Activated gamma-delta T cell (primary cell): ENCODE data around the gene ESPN.
"Not testable (repeated sequence)": the region's sequence is repeated elsewhere in the genome, so short reads cannot be mapped to it uniquely, and the experiment has no call there.

ENCODE experiments used
- DNase-seq: peaks from one replicate; lab custom pipeline; 2025; lab: John Stamatoyannopoulos, UW

Gene ESPN

DNA sequence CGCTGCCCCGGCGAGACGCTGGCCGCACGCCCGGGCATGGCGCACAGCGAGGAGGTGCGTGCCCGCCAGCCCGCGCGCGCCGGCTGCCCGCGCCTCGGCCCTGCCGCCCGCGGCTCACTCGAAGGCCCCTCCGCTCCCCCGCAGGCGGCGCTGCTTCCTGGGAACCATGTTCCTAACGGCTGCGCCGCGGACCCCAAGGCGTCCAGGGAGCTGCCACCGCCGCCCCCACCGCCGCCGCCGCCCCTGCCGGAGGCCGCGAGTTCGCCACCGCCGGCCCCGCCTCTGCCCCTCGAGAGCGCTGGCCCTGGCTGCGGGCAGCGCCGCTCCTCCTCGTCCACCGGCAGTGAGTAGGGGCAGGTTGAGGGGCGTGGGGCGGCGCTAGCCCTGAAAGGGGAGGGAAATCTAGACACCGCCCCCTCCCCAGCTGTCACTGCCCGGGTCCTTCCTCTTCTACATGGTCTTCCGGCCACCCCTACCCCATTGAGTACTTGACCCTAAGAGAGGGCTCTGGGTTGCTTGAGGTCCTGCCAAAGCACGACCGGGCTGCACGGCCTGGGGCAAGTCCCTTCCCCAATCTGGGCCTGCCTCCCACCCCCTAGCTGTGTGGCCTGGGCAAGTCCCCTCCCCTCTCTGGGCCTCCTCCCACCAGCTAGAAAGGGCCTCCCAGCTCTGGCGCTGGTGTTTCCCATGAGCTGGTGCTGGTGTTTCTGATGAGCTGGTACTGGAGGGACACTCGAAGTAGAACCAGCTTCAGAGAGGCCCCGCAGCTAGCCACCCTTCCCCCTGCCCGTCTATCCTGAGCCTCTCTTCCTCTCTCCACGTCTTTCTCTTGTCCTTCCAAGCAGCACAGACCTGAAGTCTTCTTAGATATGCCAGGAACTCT lies 24.4 kb downstream of the ESPN start:
- DNase-seq: no peak

DNA sequence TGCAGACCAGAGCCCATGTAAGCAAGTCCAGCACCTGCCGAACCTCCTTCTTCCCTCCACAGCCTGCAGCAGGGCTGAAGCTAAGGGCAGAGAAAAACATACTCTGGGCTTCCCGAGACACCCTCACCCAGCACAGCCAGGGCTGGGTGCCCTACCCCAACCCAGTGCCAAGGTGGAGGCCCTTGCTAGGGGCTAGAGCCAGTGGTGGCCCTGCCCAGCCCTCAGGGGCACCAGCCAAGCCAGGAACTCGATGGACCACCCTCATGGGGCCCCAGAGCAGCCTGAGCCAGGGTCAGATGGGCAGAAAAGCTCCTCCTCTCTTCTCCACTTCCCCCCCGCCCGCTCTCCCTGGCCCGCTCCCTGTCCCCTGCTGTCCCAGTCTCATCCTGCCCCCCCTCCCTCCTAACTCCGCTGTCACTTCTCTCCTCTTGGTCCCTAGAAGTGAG lies 25.5 kb downstream of the ESPN start:
- DNase-seq: no peak

- not testable (repeated sequence) for DNase-seq
Observed at GRCh38 chr1:6450486-6450885, 25.9 kb downstream of the ESPN start.

DNA sequence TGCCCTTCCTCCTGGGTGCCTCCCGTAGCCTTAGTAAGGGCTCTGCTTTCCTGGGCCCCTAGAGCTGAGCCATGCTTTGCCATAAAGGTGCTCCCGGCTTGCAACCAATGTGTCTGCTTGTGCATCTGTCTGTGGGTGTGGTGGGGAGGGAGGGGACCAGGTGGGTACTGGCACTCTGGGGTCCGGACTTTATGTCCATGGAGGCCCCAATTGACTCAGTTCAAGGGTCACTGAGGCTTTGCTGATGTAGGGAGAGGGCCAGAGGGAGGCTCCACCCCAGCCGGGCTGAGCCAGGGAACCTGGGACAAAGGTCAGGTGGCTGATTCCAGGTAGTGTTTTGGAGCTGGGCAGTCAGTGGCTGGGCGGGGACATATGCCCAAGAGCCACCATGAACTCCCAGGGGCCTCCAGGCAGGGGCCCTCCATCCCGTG lies 26.4 kb downstream of the ESPN start:
- no peak for DNase-seq

- not testable (repeated sequence) for DNase-seq
Observed at GRCh38 chr1:6453895-6454855, 29.6 kb downstream of the ESPN start.

DNA sequence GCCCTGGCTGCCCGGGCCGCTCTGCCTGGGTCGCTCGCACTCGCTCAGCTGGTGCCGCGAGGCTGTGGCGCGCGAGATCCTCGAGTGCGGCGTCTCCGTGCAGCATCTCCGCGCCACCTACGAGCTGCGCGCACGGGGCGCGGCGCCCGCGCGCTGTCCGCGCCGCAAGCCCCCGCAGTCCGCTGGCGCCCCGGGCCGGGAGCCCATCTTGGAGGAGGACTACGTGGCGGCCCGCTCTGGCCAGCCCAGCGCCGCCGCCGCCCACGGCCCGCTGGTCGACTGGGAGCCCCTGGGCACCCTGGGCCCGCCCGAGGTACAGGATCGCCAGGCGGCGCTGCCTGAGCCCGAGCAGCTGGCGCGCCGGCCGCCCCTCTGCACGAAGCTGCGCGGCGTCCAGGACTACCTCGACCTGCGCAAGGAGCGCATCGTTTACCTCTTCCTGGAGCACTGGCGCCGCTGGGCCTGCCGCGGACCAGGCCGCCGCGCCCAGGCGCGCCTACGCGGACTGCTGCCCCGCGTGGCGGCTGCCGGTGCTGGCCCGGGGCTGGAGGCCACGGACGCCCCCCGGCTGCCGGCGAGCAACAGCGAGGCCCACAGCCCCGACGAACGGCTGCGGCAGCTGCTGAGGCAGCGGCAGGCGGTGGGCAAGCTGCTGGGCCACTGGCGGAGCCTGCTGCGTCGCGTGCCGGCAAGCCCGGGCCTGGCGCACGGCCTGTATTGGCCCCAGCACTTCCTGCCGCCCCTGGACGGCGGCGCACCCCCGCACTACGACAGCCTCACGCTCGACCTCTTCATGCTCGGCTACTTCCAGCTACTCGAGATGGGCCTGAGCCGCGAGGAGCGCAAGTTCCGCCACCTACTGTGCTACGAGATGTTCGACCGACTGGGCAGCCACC lies 30.5 kb downstream of the ESPN start:
- no peak for DNase-seq

DNA sequence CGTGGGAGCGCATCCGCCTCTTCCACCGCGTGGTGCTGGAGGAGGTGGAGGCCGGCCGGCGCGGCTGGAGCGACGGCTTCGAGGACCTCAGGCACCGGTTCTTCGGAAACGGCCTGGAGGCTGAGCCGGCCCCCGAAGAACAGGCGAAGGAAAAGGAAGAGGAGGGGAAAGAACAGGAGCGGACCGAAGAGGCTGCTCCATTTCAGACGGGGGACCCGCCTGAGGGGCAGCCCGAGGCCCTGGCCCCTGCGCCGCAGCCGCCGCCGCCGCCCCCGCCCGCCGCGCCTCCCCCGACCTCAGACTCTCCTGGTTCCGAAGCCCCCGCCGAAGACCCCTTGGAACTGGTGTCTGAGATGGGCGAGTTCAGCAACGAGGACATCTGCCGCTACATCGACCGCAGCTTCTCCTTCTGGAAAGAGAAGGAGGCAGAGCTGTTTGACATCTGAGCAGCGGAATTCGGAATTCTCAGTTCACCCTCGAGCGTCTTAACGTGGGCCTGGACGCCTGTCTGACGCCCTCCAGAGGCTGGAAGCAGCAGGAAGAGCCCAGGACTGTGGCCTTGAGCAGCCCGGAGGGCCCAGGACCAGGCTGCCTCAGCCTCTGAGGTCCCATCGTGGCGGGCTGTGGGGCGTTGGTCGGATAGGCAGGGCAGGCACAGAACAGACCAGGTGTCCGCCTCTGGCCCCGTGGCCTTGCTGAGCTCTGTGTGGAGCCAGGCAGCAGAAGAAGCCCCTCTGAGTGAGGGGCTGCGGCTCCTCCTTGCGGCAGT lies 31.4 kb downstream of the ESPN start:
- DNase-seq: not testable (repeated sequence)

GRCh38 chr1:6456800-6457466 lies 32.4 kb downstream of the ESPN start:
- no peak for DNase-seq

DNA sequence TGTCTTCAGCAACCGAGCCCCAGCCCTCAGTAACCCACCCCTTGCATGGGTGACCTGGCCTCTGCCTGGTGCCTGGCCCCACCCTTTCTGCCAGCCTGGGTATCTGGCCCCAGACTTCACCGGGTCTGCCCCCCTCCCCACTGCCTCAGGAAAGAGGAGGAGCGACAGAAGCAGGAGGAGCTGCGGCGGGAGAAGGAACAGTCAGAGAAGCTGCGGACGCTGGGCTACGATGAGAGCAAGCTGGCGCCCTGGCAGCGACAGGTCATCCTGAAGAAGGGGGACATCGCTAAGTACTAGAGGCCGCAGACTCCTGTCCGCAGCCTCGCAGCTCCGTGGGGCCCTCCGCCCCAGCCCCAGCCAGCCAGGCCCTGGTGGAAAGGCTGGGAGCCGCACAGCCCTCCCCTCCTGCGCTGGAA lies 35.3 kb downstream of the ESPN start:
- peak; percentile 43 for DNase-seq

DNA sequence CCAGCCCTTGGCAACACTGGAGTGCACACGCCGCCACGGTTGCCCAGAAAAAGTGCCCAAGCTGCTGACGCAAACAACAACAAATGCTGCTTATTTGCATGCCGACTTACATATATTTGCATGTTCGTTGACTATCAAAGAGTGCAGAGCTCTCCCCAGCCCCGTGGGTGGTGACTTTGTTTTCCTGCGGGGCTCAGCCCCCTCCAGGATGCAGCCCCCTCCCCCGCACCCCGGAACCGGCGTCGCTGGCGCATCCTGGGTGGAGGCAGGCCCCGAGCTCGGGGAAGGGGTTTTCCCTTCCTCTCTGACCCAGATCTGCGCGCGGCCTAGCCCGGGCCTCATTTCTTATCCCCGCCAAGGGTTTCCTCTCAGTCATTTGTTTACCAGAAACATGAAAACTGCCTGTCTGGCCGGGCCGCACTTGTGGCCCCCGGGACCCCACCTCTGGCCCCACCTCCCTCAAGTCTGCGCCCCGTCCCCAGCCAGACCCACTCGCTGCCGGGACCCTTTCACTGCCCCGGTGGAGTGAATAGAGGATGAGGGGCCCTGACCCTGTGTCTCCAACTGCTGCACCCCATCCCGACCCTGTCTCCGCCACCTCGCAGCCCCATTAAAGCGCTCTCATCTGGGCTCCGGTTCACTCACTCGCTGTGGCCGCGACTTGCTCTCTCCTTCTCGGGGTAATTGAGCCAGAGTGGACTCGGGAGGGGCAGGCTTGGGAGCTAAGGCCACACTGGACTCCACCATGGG lies 35.9 kb downstream of the ESPN start:
- DNase-seq: peak; percentile 87

DNA sequence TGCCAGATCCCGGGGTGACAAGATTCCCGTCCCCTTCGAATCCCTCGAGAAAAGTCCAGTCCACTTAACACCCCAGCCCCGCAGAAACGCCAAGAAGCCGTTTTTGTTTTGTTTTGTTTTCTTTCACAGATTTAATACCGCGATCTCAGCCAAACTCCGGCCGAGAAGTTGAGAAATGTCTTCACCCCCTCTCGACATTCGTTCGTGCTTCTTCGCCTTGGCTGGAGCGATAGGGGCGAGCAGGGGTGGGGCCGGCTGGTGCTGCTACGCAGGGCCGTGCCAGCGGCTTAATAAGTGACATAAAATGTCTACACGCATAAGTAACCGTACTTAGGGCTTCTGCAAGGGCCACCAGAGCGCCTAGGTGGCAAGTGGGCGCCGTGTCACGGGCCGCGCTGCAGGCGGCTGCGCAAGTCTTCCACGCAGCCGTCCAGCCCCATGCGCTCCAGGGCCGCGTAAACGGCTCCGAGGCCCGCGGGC lies 36.5 kb downstream of the ESPN start:
- DNase-seq: no peak

- DNase-seq: no peak
Observed at GRCh38 chr1:6461538-6462411, 37.2 kb downstream of the ESPN start.

- DNase-seq: no peak
Observed at GRCh38 chr1:6462412-6463119, 38.0 kb downstream of the ESPN start.

- no peak for DNase-seq
Observed at GRCh38 chr1:6463120-6463412, 38.5 kb downstream of the ESPN start.

DNA sequence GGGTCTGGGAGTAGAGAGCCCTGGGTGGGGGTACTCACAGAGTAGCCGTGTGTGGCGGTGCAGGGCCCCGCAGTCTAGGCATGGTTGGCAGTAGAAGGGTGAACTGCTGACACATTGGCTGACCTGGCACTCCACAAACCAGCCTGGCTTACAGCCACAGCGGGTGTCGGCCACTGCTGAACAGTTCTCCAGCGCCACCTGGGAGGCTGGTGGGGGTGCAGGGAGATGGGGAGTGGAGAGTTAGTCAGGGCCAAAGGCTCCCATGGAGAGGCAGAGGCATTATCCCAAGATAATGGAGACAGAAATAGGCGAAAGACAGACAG lies 39.9 kb downstream of the ESPN start:
- no peak for DNase-seq

- no peak for DNase-seq
Observed at GRCh38 chr1:6464915-6465314, 40.3 kb downstream of the ESPN start.

GRCh38 chr1:6465461-6466005 lies 41.0 kb downstream of the ESPN start:
- DNase-seq: no peak

DNA sequence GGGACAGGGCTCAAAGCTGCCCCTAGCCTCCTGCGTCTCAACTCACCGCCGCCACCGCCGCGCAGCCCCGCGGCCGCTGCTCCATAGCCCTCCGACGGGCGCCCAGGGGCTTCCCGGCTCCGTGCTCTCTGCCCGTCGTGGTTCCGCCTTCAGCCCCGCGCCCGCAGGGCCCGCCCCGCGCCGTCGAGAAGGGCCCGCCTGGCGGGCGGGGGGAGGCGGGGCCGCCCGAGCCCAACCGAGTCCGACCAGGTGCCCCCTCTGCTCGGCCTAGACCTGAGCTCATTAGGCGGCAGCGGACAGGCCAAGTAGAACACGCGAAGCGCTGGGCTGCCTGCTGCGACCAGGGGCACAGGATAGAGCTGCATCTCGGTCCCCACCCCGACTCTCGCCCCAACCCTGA lies 41.4 kb downstream of the ESPN start, which contains the start of gene TNFRSF25:
Gene TNFRSF25, minus strand, starts transcription at position 151 of the 400 bp plus-strand sequence. Its CDS starts 66 bp downstream, at position 85.
- peak; percentile 58 for DNase-seq
